ENCODE measurements around the gene TBC1D10A. TPM values are rescaled to one million over a fixed set of nuclear protein-coding genes. Genes with fewer than 3 reads are reported as not detected.

TBC1D10A gene
- total RNA-seq, 1 experiment from 2014 or later: 8.4 TPM

DNA sequence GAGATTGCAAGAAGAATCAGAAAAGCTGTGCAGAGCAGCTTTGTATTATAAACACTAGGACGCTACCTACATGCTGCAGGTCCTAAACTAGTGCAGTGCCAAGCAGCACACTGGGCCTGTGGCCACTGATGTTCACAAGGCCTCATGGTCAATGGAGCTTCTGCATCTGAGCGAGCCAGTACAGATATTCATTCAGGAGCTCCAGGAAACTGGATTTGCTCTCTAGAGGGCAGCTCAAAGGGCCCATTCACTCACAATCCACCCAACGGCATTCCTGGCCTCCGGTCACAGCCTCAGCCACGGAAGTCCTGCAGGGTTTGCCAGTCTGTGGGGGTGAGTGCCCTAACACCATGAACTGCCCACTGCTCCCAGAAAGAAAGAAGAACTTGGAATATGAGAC lies 5.8 kb upstream of the TBC1D10A start:
- Mint-ChIP-seq H3K4me3 (no peak overlapping the region), H3K27ac (no peak overlapping the region), H3K27me3 (ENCODE audit: low read depth) (no peaks in the 10 kb centered on the region; the same call in 1 of the 2 replicates), H3K4me1 (peaks cover 5 to 9% of the 10 kb centered on the region in 2 experiments), H3K9me3 (no peaks in the 10 kb centered on the region), H3K36me3 (ENCODE audit: insufficient read depth in 1 of 3, low read depth in 3 of 3) (peaks cover 38 to 67% (median 57%) of the 10 kb centered on the region in 3 experiments)
- Histone ChIP-seq H3K23me2 (ENCODE audit: insufficient read length, low read depth, low read length, poor library complexity, severe bottlenecking) (no peaks in the 10 kb centered on the region), H2AK5ac (ENCODE audit: insufficient read length, low read length) (no peak overlapping the region), H3K9ac (ENCODE audit: extremely low read depth, insufficient read length, low read length) (no peak overlapping the region), H3K4me1 (ENCODE audit: insufficient read depth, low read length) (no peaks in the 10 kb centered on the region), H3K14ac (ENCODE audit: insufficient read depth, low read length) (no peak overlapping the region), H3K4ac (ENCODE audit: low read depth, low read length) (no peak overlapping the region), H4K8ac (replicated peaks; ENCODE audit: insufficient read length, low read depth, low read length) (no peak overlapping the region), H3K27ac (ENCODE audit: insufficient read length, low read depth, low read length) (no peak overlapping the region), H3K9me3 (ENCODE audit: control insufficient read depth, low read depth, low read length) (no peaks in the 10 kb centered on the region), H2BK120ac (ENCODE audit: low read depth, low read length, poor library complexity, severe bottlenecking) (no peak overlapping the region), H4K20me1 (ENCODE audit: control insufficient read depth, insufficient read depth, insufficient read length) (no peaks in the 10 kb centered on the region), H3K4me2 (ENCODE audit: insufficient read depth, insufficient read length, low read length) (no peak overlapping the region), H3K56ac (ENCODE audit: insufficient read length, low read depth, low read length) (no peak overlapping the region), H4K5ac (ENCODE audit: insufficient read length, low read depth, low read length) (no peak overlapping the region), H2BK5ac (ENCODE audit: insufficient read length, low read length) (no peak overlapping the region), H2BK15ac (ENCODE audit: low read depth, low read length) (no peak overlapping the region), H3K27me3 (ENCODE audit: insufficient read depth, low read length) (no peaks in the 10 kb centered on the region), H3K23ac (ENCODE audit: insufficient read length, low read depth, low read length) (no peak overlapping the region), H2AFZ (ENCODE audit: low read length) (no peak overlapping the region), H3T11ph (ENCODE audit: low read length) (no peak overlapping the region), H4K91ac (ENCODE audit: insufficient read length, low read depth, low read length) (no peak overlapping the region), H2BK20ac (ENCODE audit: low read depth, low read length, poor library complexity, severe bottlenecking) (no peak overlapping the region), H3K18ac (ENCODE audit: insufficient read length, low read depth, low read length) (no peak overlapping the region), H2BK12ac (ENCODE audit: insufficient read length, low read depth, low read length) (no peak overlapping the region), H3K79me2 (ENCODE audit: insufficient read depth, low read length) (0 out of 2 replicates have a peak, but pooled peaks cover 2% of the 10 kb centered on the region), H3K79me1 (ENCODE audit: insufficient read depth, low read depth, low read length, poor library complexity, severe bottlenecking) (no peaks in the 10 kb centered on the region)
- WGBS (ENCODE audit: extremely low coverage, insufficient read length, low lambda C conversion rate): no CpG with 5 or more reads among the region's 5 CpGs
- TF ChIP-seq, protein P1, sequence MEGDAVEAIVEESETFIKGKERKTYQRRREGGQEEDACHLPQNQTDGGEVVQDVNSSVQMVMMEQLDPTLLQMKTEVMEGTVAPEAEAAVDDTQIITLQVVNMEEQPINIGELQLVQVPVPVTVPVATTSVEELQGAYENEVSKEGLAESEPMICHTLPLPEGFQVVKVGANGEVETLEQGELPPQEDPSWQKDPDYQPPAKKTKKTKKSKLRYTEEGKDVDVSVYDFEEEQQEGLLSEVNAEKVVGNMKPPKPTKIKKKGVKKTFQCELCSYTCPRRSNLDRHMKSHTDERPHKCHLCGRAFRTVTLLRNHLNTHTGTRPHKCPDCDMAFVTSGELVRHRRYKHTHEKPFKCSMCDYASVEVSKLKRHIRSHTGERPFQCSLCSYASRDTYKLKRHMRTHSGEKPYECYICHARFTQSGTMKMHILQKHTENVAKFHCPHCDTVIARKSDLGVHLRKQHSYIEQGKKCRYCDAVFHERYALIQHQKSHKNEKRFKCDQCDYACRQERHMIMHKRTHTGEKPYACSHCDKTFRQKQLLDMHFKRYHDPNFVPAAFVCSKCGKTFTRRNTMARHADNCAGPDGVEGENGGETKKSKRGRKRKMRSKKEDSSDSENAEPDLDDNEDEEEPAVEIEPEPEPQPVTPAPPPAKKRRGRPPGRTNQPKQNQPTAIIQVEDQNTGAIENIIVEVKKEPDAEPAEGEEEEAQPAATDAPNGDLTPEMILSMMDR (conservative IDR thresholded peaks at IDR 0.05): no peak
- no peak for DNase-seq

All from H9 (cell line).